ENCODE data around the gene PGM5.

PGM5 gene

GRCh38 chr9:68433531-68434110 lies 77.2 kb downstream of the PGM5 start:
- no peak for DNase-seq (ENCODE audit: low read depth, low spot score)

GRCh38 chr9:68437785-68438184 lies 81.4 kb downstream of the PGM5 start:
- DNase-seq (ENCODE audit: low read depth, low spot score): no peak

GRCh38 chr9:68443624-68444023 lies 87.2 kb downstream of the PGM5 start:
- DNase-seq (ENCODE audit: low read depth, low spot score): no peak

- DNase-seq (ENCODE audit: low read depth, low spot score): no peak
These were observed 90.4 kb downstream of the PGM5 start for GRCh38 chr9:68446836-68447235.

GRCh38 chr9:68447611-68448010 lies 91.2 kb downstream of the PGM5 start:
- no peak for DNase-seq (ENCODE audit: low read depth, low spot score)

- no peak for DNase-seq (ENCODE audit: low read depth, low spot score)
These were observed 98.3 kb downstream of the PGM5 start for GRCh38 chr9:68454579-68455334.

- DNase-seq (ENCODE audit: low read depth, low spot score): no peak
These were observed 99.0 kb downstream of the PGM5 start for GRCh38 chr9:68455451-68455850.

GRCh38 chr9:68457803-68458202 lies 101.4 kb downstream of the PGM5 start:
- no peak for DNase-seq (ENCODE audit: low read depth, low spot score)

GRCh38 chr9:68458918-68459317 lies 102.5 kb downstream of the PGM5 start:
- DNase-seq (ENCODE audit: low read depth, low spot score): no peak

- DNase-seq (ENCODE audit: low read depth, low spot score): no peak
These were observed 105.8 kb downstream of the PGM5 start for GRCh38 chr9:68462105-68462775.

- DNase-seq (ENCODE audit: low read depth, low spot score): no peak
These were observed 113.7 kb downstream of the PGM5 start for GRCh38 chr9:68470067-68470466.

- DNase-seq (ENCODE audit: low read depth, low spot score): no peak
These were observed 114.2 kb downstream of the PGM5 start for GRCh38 chr9:68470634-68471033.

GRCh38 chr9:68472119-68472518 lies 115.7 kb downstream of the PGM5 start:
- no peak for DNase-seq (ENCODE audit: low read depth, low spot score)

GRCh38 chr9:68473790-68474189 lies 117.4 kb downstream of the PGM5 start:
- no peak for DNase-seq (ENCODE audit: low read depth, low spot score)

GRCh38 chr9:68476422-68476821 lies 120.0 kb downstream of the PGM5 start:
- no peak for DNase-seq (ENCODE audit: low read depth, low spot score)

- DNase-seq (ENCODE audit: low read depth, low spot score): no peak
These were observed 120.4 kb downstream of the PGM5 start for GRCh38 chr9:68476847-68477246.

- no peak for DNase-seq (ENCODE audit: low read depth, low spot score)
These were observed 124.4 kb downstream of the PGM5 start for GRCh38 chr9:68480807-68481206.

GRCh38 chr9:68482548-68482947 lies 126.1 kb downstream of the PGM5 start:
- DNase-seq (ENCODE audit: low read depth, low spot score): no peak

GRCh38 chr9:68488126-68488525 lies 131.7 kb downstream of the PGM5 start:
- DNase-seq (ENCODE audit: low read depth, low spot score): no peak

- DNase-seq (ENCODE audit: low read depth, low spot score): no peak
These were observed 133.2 kb downstream of the PGM5 start for GRCh38 chr9:68489646-68490045.

- no peak for DNase-seq (ENCODE audit: low read depth, low spot score)
These were observed 136.4 kb downstream of the PGM5 start for GRCh38 chr9:68492806-68493205.

GRCh38 chr9:68493541-68493940 lies 137.1 kb downstream of the PGM5 start:
- DNase-seq (ENCODE audit: low read depth, low spot score): no peak

All from iPS DF 19.7 (cell line).